Measurements from ENCODE around the gene TINAGL1.

Gene TINAGL1

DNA sequence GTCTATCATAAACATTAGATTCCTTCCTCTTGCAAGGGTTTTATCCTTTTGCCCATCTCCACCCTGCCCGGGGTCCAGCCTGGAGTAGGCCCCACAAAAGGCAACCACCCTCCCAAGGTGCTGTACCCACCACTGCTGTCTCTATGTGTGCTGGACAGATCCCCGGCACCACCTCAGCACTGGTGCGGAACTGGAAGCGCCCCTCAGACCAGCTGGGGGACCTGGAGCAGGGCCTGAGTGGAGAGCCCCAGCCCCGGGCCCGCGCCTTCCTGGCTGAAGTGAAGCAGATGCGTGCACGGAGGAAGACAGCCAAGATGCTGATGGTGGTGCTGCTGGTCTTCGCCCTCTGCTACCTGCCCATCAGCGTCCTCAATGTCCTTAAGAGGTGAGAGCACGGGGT lies 47.0 kb downstream of the TINAGL1 start:
- no peak overlapping the region for H3K4me3 ChIP-seq (replicated peaks; ENCODE audit: low read depth, low read length)
- DNase-seq (ENCODE audit: extremely low read depth, low read depth): no peak
- TF ChIP-seq, protein P1, sequence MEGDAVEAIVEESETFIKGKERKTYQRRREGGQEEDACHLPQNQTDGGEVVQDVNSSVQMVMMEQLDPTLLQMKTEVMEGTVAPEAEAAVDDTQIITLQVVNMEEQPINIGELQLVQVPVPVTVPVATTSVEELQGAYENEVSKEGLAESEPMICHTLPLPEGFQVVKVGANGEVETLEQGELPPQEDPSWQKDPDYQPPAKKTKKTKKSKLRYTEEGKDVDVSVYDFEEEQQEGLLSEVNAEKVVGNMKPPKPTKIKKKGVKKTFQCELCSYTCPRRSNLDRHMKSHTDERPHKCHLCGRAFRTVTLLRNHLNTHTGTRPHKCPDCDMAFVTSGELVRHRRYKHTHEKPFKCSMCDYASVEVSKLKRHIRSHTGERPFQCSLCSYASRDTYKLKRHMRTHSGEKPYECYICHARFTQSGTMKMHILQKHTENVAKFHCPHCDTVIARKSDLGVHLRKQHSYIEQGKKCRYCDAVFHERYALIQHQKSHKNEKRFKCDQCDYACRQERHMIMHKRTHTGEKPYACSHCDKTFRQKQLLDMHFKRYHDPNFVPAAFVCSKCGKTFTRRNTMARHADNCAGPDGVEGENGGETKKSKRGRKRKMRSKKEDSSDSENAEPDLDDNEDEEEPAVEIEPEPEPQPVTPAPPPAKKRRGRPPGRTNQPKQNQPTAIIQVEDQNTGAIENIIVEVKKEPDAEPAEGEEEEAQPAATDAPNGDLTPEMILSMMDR (IDR thresholded peaks at IDR 0.05; ENCODE audit: low read depth, low read length, missing control alignments): no peak

DNA sequence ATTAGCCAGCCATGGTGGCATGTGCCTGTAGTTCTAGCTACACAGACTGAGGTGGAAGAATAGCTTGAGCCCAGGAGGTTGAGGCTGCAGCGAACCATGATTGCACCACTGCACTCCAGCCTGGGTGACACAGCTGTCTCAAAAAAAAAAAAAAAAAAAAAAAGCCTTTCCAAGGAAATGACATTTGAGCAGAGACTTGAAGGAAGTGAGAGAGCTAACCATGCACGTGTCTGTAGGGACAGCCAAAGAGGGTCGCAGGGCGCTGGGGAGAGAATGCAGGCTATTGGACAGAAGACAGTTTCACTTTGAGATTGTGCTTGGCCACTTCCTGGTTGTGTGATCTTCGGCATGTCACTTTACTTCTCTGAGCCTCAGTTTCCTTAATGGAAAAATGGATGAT lies 48.0 kb downstream of the TINAGL1 start:
- no peak for DNase-seq (ENCODE audit: extremely low read depth, low read depth)
- no peak overlapping the region for H3K4me3 ChIP-seq (replicated peaks; ENCODE audit: low read depth, low read length)
- TF ChIP-seq, protein P1 (IDR thresholded peaks at IDR 0.05; ENCODE audit: low read depth, low read length, missing control alignments): no peak

DNA sequence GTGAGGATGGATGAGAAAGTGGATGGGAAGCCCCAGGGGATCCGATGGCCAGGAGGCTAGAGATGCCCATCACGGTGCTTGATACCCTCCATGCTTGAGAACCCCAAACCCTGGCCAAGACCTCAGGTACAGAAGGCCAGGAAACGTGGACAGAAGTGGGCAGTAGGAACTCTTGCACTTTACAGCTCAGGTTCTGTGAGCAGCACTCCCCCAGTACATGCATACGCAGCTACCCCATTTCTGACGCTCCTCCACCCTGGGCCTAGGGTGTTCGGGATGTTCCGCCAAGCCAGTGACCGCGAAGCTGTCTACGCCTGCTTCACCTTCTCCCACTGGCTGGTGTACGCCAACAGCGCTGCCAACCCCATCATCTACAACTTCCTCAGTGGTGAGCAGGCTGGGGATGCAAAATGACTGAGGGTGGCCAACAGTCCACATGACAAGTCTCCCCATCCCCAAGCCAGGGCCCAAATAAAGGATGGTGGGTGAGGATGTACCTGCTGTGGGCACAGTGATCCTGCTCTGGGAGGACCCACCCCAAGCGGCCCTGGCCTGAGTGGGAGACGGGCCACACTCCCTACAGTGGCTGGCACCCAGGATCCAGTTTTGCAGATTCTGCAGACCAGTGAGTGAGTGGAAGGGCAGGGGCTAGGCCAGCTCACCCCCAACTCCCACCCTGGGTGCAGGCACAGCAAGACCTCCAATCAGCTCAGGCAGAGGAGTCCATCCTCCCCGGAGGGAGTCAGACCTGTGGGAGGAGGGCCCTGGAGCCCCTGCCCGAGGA lies 48.6 kb downstream of the TINAGL1 start:
- no peak for DNase-seq (ENCODE audit: extremely low read depth, low read depth)
- TF ChIP-seq, protein P1 (IDR thresholded peaks at IDR 0.05; ENCODE audit: low read depth, low read length, missing control alignments): no peak
- H3K4me3 ChIP-seq (replicated peaks; ENCODE audit: low read depth, low read length): no peak overlapping the region

DNA sequence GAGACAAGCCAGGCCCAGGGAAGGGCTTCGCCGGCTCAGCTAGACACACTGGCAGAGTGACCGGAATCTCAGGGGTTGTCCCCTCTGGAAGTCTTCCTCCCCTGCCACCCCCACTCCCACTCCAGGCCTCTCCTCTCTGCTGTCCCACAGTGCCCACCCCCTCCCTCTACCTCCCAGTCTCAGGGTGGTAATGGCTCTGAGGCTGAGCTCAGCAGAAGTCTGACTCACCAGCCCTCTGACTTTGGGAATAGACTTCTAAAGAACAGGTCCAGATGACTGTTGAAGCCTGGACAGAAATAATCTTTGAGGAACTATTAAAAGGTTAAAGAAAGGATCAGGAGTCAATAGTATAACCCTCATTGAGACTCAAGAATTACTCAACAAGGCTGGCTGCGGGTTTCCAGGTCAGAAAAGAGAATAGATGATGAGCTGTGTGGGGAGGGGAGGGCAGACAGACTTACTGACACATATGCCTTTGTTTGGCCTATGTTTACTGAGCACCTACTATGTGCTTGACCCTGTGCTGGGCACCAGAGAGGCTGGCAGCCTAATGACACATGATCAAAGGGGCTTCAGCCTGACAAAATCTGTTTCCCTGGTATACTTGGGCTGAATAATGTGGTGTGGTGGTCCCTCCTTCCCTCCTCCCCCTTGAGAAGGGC lies 49.4 kb downstream of the TINAGL1 start:
- H3K4me3 ChIP-seq (replicated peaks; ENCODE audit: low read depth, low read length): no peak overlapping the region
- TF ChIP-seq, protein P1 (IDR thresholded peaks at IDR 0.05; ENCODE audit: low read depth, low read length, missing control alignments): no peak
- no peak for DNase-seq (ENCODE audit: extremely low read depth, low read depth)

DNA sequence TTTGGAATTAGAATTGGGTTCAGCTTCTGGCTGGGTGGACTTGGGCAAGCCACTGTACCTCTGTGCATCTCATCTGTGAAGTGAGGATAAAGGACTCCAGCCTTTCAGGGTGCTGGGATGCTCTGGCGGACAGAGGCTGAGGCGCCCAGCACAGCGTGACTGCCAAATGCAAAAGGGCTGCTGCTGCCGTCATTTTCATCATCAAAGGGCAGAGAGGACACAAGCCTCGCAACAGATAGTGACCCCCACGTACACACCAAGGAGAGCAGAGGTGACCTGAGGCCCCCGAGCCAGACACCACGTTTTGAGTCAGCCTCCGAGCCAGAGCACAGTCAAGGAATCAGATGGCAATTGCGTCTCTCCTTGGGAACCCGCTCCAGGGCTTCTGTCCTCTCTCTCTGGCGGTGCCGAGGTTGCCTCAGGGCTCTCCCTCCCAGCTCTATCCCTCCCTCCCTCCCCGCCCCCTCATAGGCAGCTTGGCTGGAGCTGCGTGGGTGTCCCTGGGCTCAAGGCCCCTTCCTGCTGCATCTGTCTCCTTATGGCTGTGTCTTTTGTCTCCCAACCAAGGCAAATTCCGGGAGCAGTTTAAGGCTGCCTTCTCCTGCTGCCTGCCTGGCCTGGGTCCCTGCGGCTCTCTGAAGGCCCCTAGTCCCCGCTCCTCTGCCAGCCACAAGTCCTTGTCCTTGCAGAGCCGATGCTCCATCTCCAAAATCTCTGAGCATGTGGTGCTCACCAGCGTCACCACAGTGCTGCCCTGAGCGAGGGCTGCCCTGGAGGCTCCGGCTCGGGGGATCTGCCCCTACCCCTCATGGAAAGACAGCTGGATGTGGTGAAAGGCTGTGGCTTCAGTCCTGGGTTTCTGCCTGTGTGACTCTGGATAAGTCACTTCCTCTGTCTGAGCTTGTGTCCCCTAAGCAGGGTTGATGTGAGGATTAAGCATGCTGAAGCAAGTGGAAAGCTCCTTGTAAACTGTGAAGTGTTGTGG lies 50.2 kb downstream of the TINAGL1 start:
- no peak overlapping the region for H3K4me3 ChIP-seq (replicated peaks; ENCODE audit: low read depth, low read length)
- TF ChIP-seq, protein P1 (IDR thresholded peaks at IDR 0.05; ENCODE audit: low read depth, low read length, missing control alignments): no peak
- no peak for DNase-seq (ENCODE audit: extremely low read depth, low read depth)

DNA sequence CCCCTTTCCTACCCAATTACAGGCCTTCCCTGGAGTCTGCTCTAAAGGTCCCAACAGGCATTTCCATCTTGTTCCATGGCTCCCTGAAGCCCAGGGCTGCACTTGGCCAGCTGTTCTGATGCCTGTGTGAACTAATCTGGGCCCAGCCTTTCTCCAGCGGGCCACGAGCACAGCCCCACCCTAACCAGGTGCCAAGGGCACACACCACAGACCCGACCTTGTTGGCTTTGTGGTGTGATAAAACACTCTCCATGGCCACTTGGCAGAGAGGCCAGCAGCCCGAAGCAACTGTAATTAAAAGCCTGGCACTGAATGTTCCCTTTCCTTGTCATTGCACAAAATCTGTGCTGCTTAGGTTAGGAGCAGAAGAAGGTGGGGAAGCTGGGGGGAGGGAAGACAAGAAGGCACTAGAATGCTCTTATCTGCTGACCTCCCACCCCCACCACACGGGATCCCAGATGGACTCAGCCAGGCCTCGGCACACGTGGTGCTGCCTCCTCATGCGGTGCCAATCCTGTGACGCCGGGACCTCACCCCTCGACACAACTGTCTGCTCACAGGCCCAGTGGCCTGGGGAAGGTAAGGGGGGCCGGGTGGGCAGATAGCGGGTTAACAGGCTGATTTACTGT lies 51.1 kb downstream of the TINAGL1 start:
- TF ChIP-seq, protein P1 (IDR thresholded peaks at IDR 0.05; ENCODE audit: low read depth, low read length, missing control alignments): no peak
- no peak overlapping the region for H3K4me3 ChIP-seq (replicated peaks; ENCODE audit: low read depth, low read length)
- no peak for DNase-seq (ENCODE audit: extremely low read depth, low read depth)
